GM12878 (cell line): ENCODE data around the gene HOXD3. TPM values are rescaled to one million over a fixed set of nuclear protein-coding genes. Genes with fewer than 3 reads are reported as not detected.

Experiments used
- ATAC-seq: fragments of 200-7000 bp; cut with Tn5 transposase; 3 replicates; pipeline ENCODE4 v1.9.1; 2020; ENCODE audit warnings: mild to moderate bottlenecking, moderate library complexity
- BruUV-seq: library from RNA; stranded (reverse); fragments of 400-500 nt; replicated peaks from 2 replicates; lab custom pipeline; 2021; lab: Mats Ljungman, UMichigan
- CTCF ChIA-PET: fragments of 300-600 bp; sonication (Branson Sonifier 250); formaldehyde crosslinking; extraction: SDS; loops from one replicate; lab custom pipeline; 2021; ENCODE audit warnings: inconsistent platforms; lab: Yijun Ruan, JAX
- POLR2A ChIA-PET: fragments of 350-600 bp; formaldehyde crosslinking; extraction: SDS; loops from one replicate; lab custom pipeline; 2021; ENCODE audit warnings: inconsistent platforms; lab: Charles Lee
- RAD21 ChIA-PET: fragments of 300-600 bp; sonication (Branson Sonifier 250); formaldehyde crosslinking; loops from one replicate; lab custom pipeline; 2023; ENCODE audit warnings: antibody characterized with exemption; ENCODE audit not compliant: unreplicated experiment; lab: Charles Lee
- SMC1A ChIA-PET: fragments of 300-600 bp; sonication (Branson Sonifier 250); formaldehyde crosslinking; loops from one replicate; lab custom pipeline; 2023; ENCODE audit not compliant: unreplicated experiment, uncharacterized antibody; lab: Charles Lee
- DNase-seq: peaks from one replicate; pipeline ENCODE4 v3.0.0-alpha.2; 2011; ENCODE audit warnings: low read depth, low spot score
- FAIRE-seq: peaks from 3 replicates; lab custom pipeline; 2011; peaks lifted over from hg19 to GRCh38; lab: Jason Lieb, UNC
- H2AFZ ChIP-seq: 2 replicates; pipeline ENCODE4 v1.6.0; 2011; ENCODE audit warnings: low read depth, low read length, control low read depth; ENCODE audit not compliant: control insufficient read depth
- H3K27ac ChIP-seq: 2 replicates; pipeline ENCODE4 v1.5.1; 2011; ENCODE audit warnings: control low read depth; ENCODE audit not compliant: control insufficient read depth, insufficient read depth
- H3K27me3 ChIP-seq, 2 experiments: replicated peaks in 1 of 2; 2 replicates each; pipeline versions ENCODE4 v1.6.0 to v1.6.1; 2011; ENCODE audit warnings: low read length in 1 of 2; ENCODE audit not compliant: control insufficient read depth in 2 of 2, insufficient read depth in 2 of 2
- H3K36me3 ChIP-seq, 2 experiments: 2 replicates each; pipeline ENCODE4 v1.5.1; 2011; ENCODE audit warnings: low read length in 1 of 2; ENCODE audit not compliant: control insufficient read depth in 2 of 2, insufficient read depth in 2 of 2
- H3K4me1 ChIP-seq: 2 replicates; pipeline ENCODE4 v1.6.1; 2011; ENCODE audit warnings: mild to moderate bottlenecking, low read length, moderate library complexity, mixed read lengths; ENCODE audit not compliant: control insufficient read depth, insufficient read depth
- H3K4me2 ChIP-seq: 2 replicates; pipeline ENCODE4 v1.6.0; 2011; ENCODE audit warnings: control low read depth; ENCODE audit not compliant: control insufficient read depth, insufficient read depth
- H3K4me3 ChIP-seq: fragments of 200-600 bp; sonication (generic); 2 replicates; pipeline ENCODE4 v1.5.1; 2016
- H3K79me2 ChIP-seq: 2 replicates; pipeline ENCODE4 v1.6.0; 2011; ENCODE audit warnings: low read length; ENCODE audit not compliant: control insufficient read depth, insufficient read depth
- H3K9ac ChIP-seq: 2 replicates; pipeline ENCODE4 v1.8.0; 2011; ENCODE audit warnings: low read length, control low read depth, mixed read lengths; ENCODE audit not compliant: control insufficient read depth, insufficient read depth
- H3K9me3 ChIP-seq: replicated peaks from 3 replicates; pipeline ENCODE4 v1.5.1; 2011; ENCODE audit warnings: mild to moderate bottlenecking, low read length; ENCODE audit not compliant: control insufficient read depth, insufficient read depth
- H4K20me1 ChIP-seq: 2 replicates; pipeline ENCODE4 v1.6.0; 2011; ENCODE audit not compliant: control insufficient read depth, insufficient read depth
- CREB1 ChIP-seq: IDR thresholded peaks from 2 replicates; pipeline ENCODE4 v1.6.1; 2012; ENCODE audit warnings: low read depth, mild to moderate bottlenecking, inconsistent platforms
- E2F8 ChIP-seq: fragments of 450-650 bp; IDR thresholded peaks from 2 replicates; pipeline ENCODE4 v1.6.1; 2018; ENCODE audit warnings: mild to moderate bottlenecking, low read depth, moderate library complexity; ENCODE audit not compliant: partially characterized antibody
- LARP7 ChIP-seq: fragments of 450-650 bp; IDR thresholded peaks from 2 replicates; pipeline ENCODE4 v1.6.1; 2017; ENCODE audit warnings: mild to moderate bottlenecking
- MXI1 ChIP-seq: fragments of 150-350 bp; IDR thresholded peaks from 2 replicates; pipeline ENCODE4 v1.6.1; 2011; ENCODE audit warnings: low read depth, mild to moderate bottlenecking, inconsistent platforms, low read length, improper control_type of control experiment
- NFYB ChIP-seq: IDR thresholded peaks from 2 replicates; pipeline ENCODE4 v1.6.1; 2011; ENCODE audit warnings: low read depth, mild to moderate bottlenecking, low read length, improper control_type of control experiment, moderate library complexity; ENCODE audit not compliant: insufficient read depth
- PRDM15 ChIP-seq: fragments of 450-650 bp; formaldehyde crosslinking; IDR thresholded peaks from 2 replicates; pipeline ENCODE4 v1.4.0; 2020; ENCODE audit warnings: mild to moderate bottlenecking, moderate library complexity
- RAD21 ChIP-seq: IDR thresholded peaks from 2 replicates; pipeline ENCODE4 v1.6.1; 2011; ENCODE audit warnings: mild to moderate bottlenecking, low read depth, low read length, moderate library complexity; ENCODE audit not compliant: insufficient read depth
- RAD51 ChIP-seq: fragments of 450-650 bp; IDR thresholded peaks from 2 replicates; pipeline ENCODE4 v1.6.1; 2016; ENCODE audit warnings: moderate library complexity, mild to moderate bottlenecking, inconsistent platforms
- SIX5 ChIP-seq: IDR thresholded peaks from 2 replicates; pipeline ENCODE4 v1.6.1; 2011; ENCODE audit warnings: mild to moderate bottlenecking, low read depth, low read length, moderate library complexity; ENCODE audit not compliant: severe bottlenecking
- YY1 ChIP-seq: IDR thresholded peaks from 2 replicates; pipeline ENCODE4 v1.6.1; 2011; ENCODE audit warnings: low read depth, mild to moderate bottlenecking, low read length
- WGBS: methylation state at CpG from one replicate; pipeline ENCODE4 v1.1.6; 2016; ENCODE audit warnings: low lambda C conversion rate; ENCODE audit not compliant: insufficient replicate concordance, insufficient coverage; ENCODE audit errors: missing lambda C conversion rate; 5-methylcytosine and 5-hydroxymethylcytosine counted together
- in situ Hi-C: fragments of 300-500 bp; cut with MboI; formaldehyde crosslinking; loops from 9 replicates; pipeline ENCODE4 v1.14.3; 2018; ENCODE audit warnings: mixed read lengths
- intact Hi-C: fragments of 100-400 bp; cut with micrococcal nuclease; formaldehyde crosslinking; loops from one replicate; pipeline ENCODE4 v1.14.2; 2022; ENCODE audit not compliant: unreplicated experiment
- polyA plus RNA-seq, 11 experiments: library from polyadenylated mRNA; depleted of rRNA in 4 of 11; unstranded in 6 of 11; stranded (reverse) in 5 of 11; fragments of >200 nt; fragmentation: Nextera tagmentation in 4 of 11; fragmentation: Illumina TruSeq in 1 of 11; extraction: Ambion mirVana in 4 of 11; extraction: Trizol in 1 of 11; gene quantifications; 1 replicate in 1 of 11; 2 replicates in 10 of 11; pipeline versions ENCODE4 v1.2.1 to v1.2.3, GENCODE V29; 2011 to 2016; ENCODE audit warnings: inconsistent platforms in 2 of 11, missing spikeins in 2 of 11, low read depth in 1 of 11
- total RNA-seq, 4 experiments: library from RNA; depleted of rRNA in 3 of 4; stranded (reverse); fragments of >200 nt in 3 of 4; fragmentation: Illumina TruSeq in 1 of 4; extraction: Trizol in 1 of 4; gene quantifications; 2 replicates each; pipeline versions ENCODE4 v1.2.1 to v1.2.3, GENCODE V29; 2013 to 2021

The HOXD3 gene
- total and polyA plus RNA-seq, 10 of the 15 experiments (the other 5 are each of a cell fraction or from before 2014, with no cell fraction given), result not detected

GRCh38 chr2:176156301-176156806, 753 bp upstream of the HOXD3 start:
- BruUV-seq, result no TSS peak
- no peaks in the 10 kb centered on the region for H4K20me1 ChIP-seq
- no peak overlapping the region for H3K4me2 ChIP-seq
- H2AFZ ChIP-seq, result no peak overlapping the region
- ChIA-PET POLR2A (no interaction called here), RAD21 (no interaction called here)
- in situ Hi-C loops (no loop called here), intact Hi-C loops (no loop called here)
- ATAC-seq, result no peak
- no peaks in the 10 kb centered on the region for H3K4me1 ChIP-seq
- peaks cover 3 to 35% of the 10 kb centered on the region in 2 experiments for H3K27me3 ChIP-seq
- WGBS, result 9% methylated on average over 8 of the region's 8 CpGs
- FAIRE-seq, result no peak
- H3K27ac ChIP-seq, result no peak overlapping the region
- TF ChIP-seq CREB1, result no peak
- no peak for TF ChIP-seq NFYB
- no peak for TF ChIP-seq RAD51
- no peak for TF ChIP-seq RAD21
- no peak for TF ChIP-seq E2F8
- no peak for TF ChIP-seq LARP7
- no peak for TF ChIP-seq PRDM15 (CRISPR knock-in tag)
- no peak for TF ChIP-seq MXI1
- no peak for TF ChIP-seq YY1
- no peak for TF ChIP-seq SIX5
- TF ChIP-seq, all 136 proteins: peak for 0
- Histone ChIP-seq H3K79me2 (no peaks in the 10 kb centered on the region), H3K4me3 (no peak overlapping the region), H3K9ac (no peak overlapping the region), H3K36me3 (no peaks in the 10 kb centered on the region), H3K9me3 (no peaks in the 10 kb centered on the region; the same call in 2 of the 3 replicates)
- ChIA-PET SMC1A (no interaction called here), CTCF (interaction anchor here (2.7 kb wide), 1 partner anchor 299 kb away, joined by 7 read pairs; no protein-coding TSS in a partner anchor)
- DNase-seq, result no peak
